ENCODE measurements around the gene LMNA.

DNA sequence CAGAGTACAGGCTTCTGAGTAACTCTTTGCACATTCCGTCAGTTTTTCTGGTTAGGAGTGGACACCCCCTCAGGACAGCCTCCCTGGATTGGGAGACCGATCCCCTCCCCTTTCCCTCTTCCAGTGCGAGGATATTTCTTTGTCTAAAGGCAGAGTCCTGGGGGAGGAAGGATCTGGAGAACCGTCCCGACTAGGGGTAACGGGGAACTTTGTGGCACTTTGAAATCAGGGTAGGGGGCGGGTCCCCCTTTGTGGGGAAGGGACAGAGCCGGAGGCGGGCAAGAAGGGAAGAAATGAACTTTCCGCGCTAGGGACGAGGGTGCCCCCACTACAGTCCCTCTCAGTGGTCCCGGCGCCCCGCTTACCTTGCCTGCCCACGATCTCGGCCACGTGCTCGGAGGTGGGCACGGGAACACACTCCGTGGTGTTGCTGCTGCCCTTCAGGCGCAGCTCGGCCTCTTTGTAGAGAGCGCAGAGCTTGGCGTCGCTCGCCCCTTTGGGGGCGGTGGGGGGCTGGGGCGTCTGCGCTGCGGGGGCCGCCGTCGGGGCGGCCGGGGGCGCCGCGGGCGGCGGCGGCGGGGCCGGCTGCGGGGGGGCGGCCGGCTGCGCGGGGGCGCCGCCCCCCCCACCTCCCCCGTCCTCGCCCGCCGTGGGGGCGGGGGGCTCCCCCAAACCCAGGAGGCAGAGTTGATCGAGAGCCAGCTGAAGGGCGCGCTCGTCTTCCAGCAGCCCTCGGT is 33.2 kb upstream of the LMNA start:
- TF ChIP-seq TP53 (CRISPR knock-in tag; IDR thresholded peaks at IDR 0.05): no peak
- TF ChIP-seq NR2C2 (CRISPR knock-in tag; IDR thresholded peaks at IDR 0.05): no peak
- no peak for TF ChIP-seq ZNF121 (CRISPR knock-in tag; IDR thresholded peaks at IDR 0.05)
- no peak for TF ChIP-seq SP1 (CRISPR knock-in tag; conservative IDR thresholded peaks at IDR 0.05)
- TF ChIP-seq, protein P1, sequence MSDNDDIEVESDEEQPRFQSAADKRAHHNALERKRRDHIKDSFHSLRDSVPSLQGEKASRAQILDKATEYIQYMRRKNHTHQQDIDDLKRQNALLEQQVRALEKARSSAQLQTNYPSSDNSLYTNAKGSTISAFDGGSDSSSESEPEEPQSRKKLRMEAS (CRISPR knock-in tag; IDR thresholded peaks at IDR 0.05): no peak
- no peak for TF ChIP-seq CTCF (IDR thresholded peaks at IDR 0.05)
- no peak for TF ChIP-seq JUN (CRISPR knock-in tag; IDR thresholded peaks at IDR 0.05)
- TF ChIP-seq HMGA2 (CRISPR knock-in tag; IDR thresholded peaks at IDR 0.05): no peak
- TF ChIP-seq AFF4 (CRISPR knock-in tag; IDR thresholded peaks at IDR 0.05; ENCODE audit: borderline replicate concordance): no peak
- no peak for TF ChIP-seq NFATC4 (CRISPR knock-in tag; IDR thresholded peaks at IDR 0.05)
- TF ChIP-seq ZNF532 (CRISPR knock-in tag; IDR thresholded peaks at IDR 0.05; ENCODE audit: borderline replicate concordance): no peak
- no peak for TF ChIP-seq ZNF416 (CRISPR knock-in tag; IDR thresholded peaks at IDR 0.05)
